Activated CD4-positive, alpha-beta T cell treated with anti-CD3 and anti-CD28 coated beads for 24 hours (primary cell): ENCODE measurements around the gene CCDC137.

ENCODE experiments used
- DNase-seq, 2 donors: peaks; one replicate each; pipeline ENCODE4 v3.0.0-alpha.2; 2020; ENCODE audit warnings: low read depth in 2 of 2

The CCDC137 gene

DNA sequence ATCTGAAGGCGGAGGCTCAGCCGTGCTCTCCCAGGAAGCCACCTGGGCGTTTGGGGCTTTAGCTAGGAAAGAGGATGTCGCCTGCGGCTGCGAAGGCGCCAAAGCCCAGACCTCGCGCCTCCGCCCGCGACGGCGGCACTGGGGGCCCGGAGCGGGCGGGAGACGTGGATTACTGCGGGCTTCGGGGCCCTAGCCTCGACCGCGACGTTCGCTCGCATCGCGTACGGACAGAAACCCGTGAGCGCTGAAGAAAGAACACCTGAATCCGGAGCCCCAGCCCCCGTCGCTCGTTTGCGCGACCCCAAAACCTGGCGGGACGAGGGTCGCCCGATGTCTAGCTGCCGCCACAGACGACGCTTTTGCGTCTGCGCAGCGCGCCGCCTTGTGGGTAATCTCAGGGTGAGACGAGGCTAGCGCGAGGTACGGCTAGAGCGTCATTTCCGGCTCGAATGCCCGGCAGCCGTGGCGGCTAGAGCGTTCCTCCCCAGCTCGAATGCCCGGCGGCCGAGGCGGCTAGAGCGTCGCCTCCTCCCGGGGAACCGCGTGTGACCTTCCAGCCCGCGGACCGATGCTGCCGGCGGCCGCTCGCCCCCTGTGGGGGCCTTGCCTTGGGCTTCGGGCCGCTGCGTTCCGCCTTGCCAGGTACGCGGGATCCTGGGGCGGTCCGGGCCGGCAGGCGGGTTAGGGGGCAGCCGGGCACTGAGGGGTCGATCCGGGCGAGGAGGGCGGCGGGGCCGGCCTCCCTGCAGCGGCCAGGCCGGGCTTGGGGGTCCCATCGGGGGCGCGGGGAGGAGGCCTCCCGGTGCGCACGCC is 36.6 kb downstream of the CCDC137 start, which contains the start of gene MRPL12:
TSS of gene MRPL12 (plus strand) at position 434 of the 813 bp plus-strand sequence. CDS start at position 569, 135 bp downstream.
- DNase-seq = peak; percentile 76 to 86

DNA sequence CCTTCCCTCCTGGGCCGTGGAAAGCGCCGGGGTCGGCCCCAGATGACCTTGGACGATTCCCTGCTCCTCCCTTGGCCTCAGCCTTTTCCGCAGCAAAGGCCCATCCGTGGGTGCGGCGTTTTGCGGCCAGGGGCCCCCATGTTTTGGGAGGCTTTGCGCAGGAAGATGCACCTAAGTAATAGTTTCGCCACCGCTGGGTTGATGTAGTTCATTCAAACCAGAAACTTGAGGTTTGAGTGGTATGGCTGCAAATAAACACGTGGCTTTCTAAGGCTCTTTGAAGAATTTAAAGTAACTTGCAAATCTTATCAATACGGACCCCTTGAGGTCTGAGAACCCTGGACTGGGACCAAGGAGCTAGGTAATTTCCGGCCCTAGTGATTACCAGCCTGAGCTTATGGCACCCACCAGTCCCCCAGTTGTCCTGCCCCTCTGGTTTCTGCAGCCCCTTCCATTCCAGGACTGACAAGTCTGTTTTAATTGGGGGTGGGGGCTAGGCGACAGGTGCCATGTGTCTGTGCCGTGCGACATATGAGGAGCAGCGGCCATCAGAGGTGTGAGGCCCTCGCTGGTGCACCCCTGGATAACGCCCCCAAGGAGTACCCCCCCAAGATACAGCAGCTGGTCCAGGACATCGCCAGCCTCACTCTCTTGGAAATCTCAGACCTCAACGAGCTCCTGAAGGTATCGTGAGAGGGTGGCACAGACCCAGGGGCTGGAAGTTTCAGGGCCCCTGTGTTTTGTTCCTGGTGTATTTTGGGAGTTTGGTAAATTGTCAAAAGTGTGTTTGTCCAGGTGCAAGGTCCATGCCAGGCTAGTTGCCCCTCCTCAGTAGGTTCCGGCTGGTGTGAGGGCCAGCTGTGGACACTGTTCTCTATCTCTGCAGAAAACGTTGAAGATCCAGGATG is 37.5 kb downstream of the CCDC137 start:
- DNase-seq = no peak

DNA sequence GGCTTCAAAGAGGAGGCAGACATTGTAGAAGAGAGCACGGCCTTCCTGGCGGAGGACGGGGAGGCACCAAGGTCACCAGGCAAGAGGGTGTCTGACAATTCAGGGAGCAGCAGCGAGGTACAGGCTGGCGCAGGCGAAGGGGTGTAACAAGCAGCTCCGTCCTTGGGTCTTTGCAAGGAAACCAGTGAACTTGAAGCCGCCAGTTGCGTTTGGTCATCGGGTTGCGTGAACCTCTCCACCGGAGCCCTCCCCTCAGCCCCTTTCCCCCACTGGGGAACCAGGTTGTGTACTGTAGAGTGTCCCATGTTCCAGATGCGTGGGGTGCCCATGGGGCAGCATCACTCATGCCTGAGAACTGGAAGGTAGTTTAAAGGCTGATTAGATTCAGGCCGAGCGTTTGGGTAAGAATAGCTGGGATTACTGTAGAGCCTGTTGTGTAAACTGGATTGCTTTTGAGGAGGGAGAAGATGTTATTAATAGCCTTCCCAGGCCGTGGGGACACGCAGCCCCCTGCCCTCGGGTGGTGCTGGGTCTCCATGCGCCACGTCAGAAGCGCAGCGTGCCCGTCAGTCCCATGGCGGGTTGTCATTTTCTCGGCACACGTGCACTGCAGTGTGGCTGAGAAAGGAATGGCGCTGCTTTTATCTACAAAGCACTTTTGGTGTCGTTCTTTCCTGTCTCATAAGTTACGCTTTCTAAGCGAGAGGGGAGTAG is 39.1 kb downstream of the CCDC137 start:
- DNase-seq = no peak

GRCh38 chr17:81706232-81706611 is 39.7 kb downstream of the CCDC137 start:
- DNase-seq = no peak

GRCh38 chr17:81706757-81707624 is 40.5 kb downstream of the CCDC137 start:
- DNase-seq = no peak

DNA sequence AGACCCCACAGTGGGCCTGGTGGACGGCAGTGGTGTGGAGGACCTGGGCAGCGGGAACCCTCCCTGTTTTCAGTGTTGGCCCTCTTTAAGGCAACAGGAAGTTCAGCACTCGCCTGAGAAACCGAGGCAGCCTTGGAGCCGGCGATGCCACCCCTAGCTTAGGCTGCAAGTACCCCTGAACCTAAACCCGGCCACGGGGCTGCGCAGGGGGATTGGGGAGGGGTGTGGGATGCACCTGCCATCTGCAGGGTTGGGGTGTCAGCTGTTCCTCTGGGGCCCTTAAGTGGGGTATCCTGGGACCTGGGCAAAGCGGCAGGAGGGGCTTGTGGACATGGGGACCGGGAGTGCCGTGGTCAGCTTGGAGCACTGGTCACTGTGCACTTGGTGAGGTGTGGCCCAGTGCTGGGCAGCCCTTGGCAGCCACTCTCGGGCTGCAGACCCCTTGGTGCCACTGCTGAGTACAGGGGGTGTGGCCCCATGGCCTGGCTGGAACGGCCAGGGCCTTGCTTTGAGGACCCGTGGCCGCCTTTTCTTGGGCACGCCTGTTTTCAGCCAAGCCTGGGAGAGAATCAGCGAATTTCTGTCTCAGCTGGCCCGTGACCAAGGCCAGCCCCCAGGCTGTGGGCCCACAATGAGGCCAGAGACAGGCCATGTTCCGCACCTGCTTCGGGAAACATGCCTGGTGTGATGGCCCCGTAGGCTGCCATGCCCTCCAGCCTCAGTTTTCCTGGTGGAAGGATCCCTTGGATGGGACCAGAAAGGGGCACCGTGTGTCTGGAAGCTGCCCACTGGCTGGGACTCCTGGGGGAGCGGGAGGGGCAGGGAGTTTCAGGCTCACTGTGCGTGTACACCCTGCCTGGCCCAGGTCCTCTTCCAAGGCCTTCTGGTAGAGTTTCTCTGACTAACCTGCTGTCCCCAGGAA is 41.4 kb downstream of the CCDC137 start:
- no peak for DNase-seq

DNA sequence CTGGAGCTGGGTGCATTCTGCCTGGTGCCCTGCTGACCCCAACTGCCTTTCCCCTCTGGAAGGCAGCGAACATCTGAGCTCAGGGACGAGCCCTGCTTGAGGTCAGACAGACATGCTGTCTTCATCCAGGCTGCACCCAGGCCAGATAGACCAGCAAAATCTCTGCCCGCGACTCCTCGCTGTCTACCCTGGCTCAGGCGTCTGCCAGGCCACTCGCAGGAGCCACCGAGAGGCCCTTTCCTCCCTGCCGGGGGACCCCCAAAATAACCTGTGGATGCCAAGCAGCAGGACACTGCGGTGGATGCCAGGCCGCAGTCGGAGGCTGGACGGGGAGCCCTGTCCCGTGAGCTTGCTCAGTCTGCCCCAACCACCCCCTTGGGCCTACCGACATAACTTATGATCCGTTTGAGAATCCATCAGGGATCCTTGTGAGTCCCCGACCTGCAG is 42.2 kb downstream of the CCDC137 start:
- no peak for DNase-seq

DNA sequence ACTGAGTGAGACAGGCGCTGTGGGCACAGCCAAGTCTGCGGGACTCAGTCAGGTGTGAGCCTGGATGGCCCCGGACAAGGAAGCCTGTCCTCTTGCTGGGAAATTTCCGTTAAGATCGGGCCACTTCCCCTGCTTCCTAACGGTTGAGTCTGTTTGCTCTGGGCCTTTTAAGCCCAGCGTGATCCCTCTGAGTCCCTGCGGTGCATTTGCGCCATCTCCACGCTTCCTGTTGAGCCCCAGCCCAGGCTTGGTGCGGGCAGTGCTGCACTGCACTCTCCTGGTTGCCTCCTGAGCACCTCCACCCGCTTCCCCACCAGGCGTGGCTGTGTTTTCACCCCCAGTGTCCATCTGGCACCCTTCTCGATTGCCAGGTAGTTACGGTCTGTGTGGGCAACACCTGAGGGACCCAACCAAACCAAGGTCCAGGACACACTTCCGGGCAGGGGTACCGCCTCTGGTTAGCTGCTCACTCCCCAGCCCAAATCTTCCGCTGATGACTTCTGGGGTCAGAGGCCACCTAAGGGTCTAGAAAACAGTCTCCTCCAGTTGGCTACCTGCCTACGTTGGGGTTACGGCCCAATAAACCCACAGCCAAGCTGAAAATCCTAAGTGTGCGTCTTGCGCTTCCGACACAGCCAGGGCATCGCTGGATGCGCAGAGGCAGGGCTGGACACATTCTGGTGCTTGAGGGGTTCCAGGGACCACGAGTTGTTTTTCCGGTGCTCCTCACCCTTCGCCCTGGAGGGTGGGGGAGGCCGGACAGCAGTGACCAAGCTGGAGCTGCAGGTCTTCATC is 44.2 kb downstream of the CCDC137 start:
- no peak for DNase-seq

GRCh38 chr17:81711814-81712467 is 45.4 kb downstream of the CCDC137 start, which contains the start of gene SLC25A10:
Gene SLC25A10 (plus strand): TSS chr17:81712284. CDS start chr17:81712427, 143 bp downstream.
- peak; percentile 71 to 74 for DNase-seq

DNA sequence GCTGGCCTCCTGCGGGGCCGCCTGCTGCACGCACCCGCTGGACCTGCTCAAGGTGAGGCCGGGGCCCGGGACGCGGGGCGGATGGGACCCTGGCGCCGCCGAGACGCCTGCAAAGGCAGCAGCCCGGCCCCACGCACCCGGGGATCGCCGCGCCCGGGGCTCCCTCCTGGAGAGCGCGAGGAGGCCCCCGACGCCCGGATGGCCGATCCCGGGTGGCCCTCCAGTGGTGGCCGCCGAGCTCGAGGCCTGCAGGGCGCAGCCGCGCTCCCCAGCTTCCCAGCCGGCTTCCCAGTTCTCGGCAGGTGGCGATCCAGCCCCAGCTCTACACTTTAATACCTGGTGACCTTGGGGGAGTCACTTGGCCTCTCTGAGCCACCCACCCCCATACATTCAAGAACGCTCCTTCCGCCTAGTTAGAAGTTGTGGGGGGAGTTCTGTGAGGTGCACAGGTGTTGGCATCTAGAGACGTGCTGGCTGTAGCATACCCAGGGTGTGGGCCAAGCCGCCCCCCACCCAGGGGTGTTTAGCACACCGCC is 46.0 kb downstream of the CCDC137 start:
- no peak for DNase-seq

- no peak for DNase-seq
Measured at GRCh38 chr17:81713004-81713555, 46.5 kb downstream of the CCDC137 start.

DNA sequence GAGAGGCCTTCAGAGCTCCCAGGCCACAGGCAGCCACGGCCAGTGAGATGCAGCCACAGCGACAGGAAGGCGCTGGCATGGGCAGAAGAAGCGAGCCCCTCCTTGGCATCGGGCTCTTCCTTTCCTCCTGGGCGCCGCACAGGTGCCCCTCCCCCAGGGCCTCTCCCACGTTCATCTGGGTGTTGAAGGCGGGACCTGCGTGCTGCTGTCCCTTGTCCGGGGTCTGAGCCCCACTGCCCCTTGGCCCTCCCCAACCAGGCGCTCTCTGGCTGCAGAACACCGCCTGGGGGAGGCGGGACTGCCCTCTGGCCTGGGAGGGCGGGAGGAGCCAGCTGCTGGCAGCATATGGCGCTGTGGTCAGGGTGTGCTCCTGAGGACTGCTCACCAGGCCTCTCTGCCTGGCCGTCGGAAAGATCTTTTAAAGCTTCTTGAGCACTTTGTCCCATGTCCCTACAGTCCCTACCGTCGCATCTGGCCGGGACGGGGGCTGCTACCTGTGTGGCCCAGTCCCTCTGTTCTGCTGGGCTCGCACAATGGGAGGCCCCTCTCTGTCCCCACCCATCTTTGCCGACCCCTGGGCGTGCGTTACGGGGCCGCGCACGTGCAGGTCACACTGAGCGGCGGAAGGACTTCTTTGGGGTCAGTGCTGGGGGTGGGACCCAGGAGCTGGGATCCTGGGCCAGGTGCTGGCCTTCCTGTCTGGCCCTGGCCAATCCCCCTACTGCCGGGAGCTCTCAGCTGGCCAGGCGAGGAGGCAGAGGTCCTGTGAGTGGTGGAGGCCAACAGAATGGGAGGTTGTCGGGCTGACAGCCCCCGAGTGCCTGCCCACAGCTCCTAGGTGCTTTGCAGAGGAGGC is 47.2 kb downstream of the CCDC137 start:
- no peak for DNase-seq

DNA sequence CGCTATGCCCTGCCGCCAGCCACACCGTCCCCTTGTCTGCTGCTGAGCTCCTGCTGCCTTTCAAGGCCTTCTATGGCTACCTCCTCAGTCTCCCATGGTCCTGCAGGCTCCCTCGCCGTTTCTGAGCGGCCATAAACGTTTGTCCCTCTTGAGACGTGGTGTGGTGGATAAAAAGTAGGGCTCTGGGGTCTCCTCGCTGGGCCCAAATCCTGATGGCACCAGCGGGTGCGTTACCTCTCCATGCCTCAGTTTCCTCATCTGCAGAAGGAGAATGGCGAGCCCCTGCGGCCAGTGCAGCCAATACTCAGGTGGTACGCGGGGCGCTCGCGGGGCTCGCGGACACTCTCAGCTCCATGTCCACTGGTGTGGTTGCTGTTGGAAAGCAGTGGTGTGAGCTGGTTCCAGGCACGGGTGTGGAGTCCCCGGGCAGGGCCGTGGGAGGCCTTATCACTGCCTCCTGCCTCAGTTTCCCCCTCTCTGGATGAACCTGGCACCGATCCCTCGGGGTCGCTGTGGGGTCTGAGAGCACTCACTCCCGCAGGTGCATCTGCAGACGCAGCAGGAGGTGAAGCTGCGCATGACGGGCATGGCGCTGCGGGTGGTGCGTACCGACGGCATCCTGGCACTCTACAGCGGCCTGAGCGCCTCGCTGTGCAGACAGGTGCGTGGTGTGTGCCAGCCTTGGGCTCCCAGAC is 48.0 kb downstream of the CCDC137 start:
- DNase-seq = no peak

GRCh38 chr17:81715107-81715871 is 48.8 kb downstream of the CCDC137 start:
- DNase-seq = no peak

DNA sequence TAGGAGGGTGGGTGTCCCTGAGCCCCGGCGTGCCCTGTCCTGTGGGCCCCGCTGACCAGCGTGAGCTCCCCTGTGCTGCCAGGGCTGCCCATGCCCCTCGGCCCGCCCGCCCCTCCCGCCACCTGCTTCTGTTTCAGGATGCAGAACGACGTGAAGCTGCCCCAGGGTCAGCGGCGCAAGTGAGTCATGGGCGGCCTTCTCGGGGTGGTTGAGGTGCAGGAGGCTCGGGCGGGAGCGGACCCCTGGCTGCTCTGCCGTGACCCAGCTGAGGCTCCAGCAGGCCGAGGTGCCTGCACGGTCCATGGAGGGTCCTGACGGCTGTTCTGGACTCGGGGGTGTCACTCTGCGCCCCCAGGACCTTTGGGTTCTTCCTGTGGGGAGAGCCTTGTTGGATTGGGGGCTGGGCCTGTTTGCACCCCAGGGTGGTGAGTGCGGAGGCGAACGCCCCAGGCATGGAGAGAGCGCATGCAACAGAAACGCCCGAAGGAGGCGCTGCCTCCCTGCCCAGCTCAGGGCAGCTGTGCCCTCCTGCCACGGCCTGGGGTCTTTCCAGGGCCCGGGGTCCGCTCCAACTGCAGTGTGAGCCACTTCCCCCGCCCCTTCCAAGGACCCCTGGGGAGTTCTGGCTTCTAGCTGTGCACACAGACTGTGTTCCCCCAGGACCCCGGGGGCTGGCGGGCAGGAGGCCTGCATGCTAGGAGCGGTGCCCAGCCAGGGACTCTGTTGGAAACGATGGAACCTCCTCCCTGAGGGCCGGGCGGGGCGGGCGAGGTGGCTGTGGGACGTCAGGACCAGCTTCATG is 49.5 kb downstream of the CCDC137 start:
- no peak for DNase-seq
